Choroid plexus epithelial cell (primary cell): ENCODE results near the gene LAMC1.

Experiments used
- DNase-seq: peaks from one replicate; pipeline ENCODE4 v3.0.0-alpha.2; 2010; ENCODE audit warnings: low read depth
- H3K4me3 ChIP-seq: 2 replicates; pipeline ENCODE4 v1.5.1; 2011; ENCODE audit warnings: low read depth, mild to moderate bottlenecking, control low read depth, low read length, moderate library complexity
- CTCF ChIP-seq: conservative IDR thresholded peaks from 2 replicates; pipeline ENCODE4 v1.5.1; 2011; ENCODE audit warnings: low read depth, mild to moderate bottlenecking, control low read depth, inconsistent platforms, low read length, moderate library complexity

The LAMC1 gene

GRCh38 chr1:183096894-183097293, 73.7 kb downstream of the LAMC1 start:
- H3K4me3 ChIP-seq, result no peak overlapping the region
- DNase-seq, result peak; percentile 95
- no peak for TF ChIP-seq CTCF

GRCh38 chr1:183097438-183098051, 74.3 kb downstream of the LAMC1 start:
- peak; percentile 82 for DNase-seq
- H3K4me3 ChIP-seq, result no peak overlapping the region
- TF ChIP-seq CTCF, result no peak

- no peak for TF ChIP-seq CTCF
- no peak for DNase-seq
- H3K4me3 ChIP-seq, result no peak overlapping the region
Measured at GRCh38 chr1:183098317-183098716, 75.1 kb downstream of the LAMC1 start.

GRCh38 chr1:183100361-183100974, 77.2 kb downstream of the LAMC1 start:
- no peak for TF ChIP-seq CTCF
- H3K4me3 ChIP-seq, result no peak overlapping the region
- no peak for DNase-seq

GRCh38 chr1:183101081-183101480, 77.9 kb downstream of the LAMC1 start:
- DNase-seq, result no peak
- no peak overlapping the region for H3K4me3 ChIP-seq
- TF ChIP-seq CTCF, result no peak

- H3K4me3 ChIP-seq, result no peak overlapping the region
- peak; percentile 18 for DNase-seq
- no peak for TF ChIP-seq CTCF
Measured at GRCh38 chr1:183101841-183102276, 78.6 kb downstream of the LAMC1 start.

GRCh38 chr1:183103147-183103546, 79.9 kb downstream of the LAMC1 start:
- no peak for DNase-seq
- no peak for TF ChIP-seq CTCF
- no peak overlapping the region for H3K4me3 ChIP-seq
